Peyer's patch (tissue), 4 donors: ENCODE data around the gene PCDHGB5. TPM values are rescaled to one million over a fixed set of nuclear protein-coding genes. Genes with fewer than 3 reads are reported as not detected.
"Not testable (repeated sequence)": the region's sequence is repeated elsewhere in the genome, so short reads cannot be mapped to it uniquely, and the experiment has no call there.

Experiments used
- DNase-seq, 3 donors: peaks; one replicate each; pipeline ENCODE4 v3.0.0-alpha.2; 2017 to 2019
- H3K27ac ChIP-seq, 4 donors: fragments of 200-600 bp; sonication (generic); one replicate each; pipeline ENCODE4 v1.5.1; 2016 to 2019
- H3K27me3 ChIP-seq, 2 donors: fragments of 200-600 bp; sonication (generic); one replicate each; pipeline ENCODE4 v1.5.1; 2019
- H3K36me3 ChIP-seq, 3 donors: fragments of 200-600 bp; sonication (generic); one replicate each; pipeline ENCODE4 v1.5.1; 2016 to 2019
- H3K4me1 ChIP-seq, 4 donors: fragments of 200-600 bp; sonication (generic); one replicate each; pipeline ENCODE4 v1.5.1; 2016 to 2019
- H3K4me3 ChIP-seq, 4 donors: fragments of 200-600 bp; sonication (generic); 1 replicate in 3 of 4; 2 replicates in 1 of 4; pipeline ENCODE4 v1.5.1; 2016 to 2019; ENCODE audit warnings: mild to moderate bottlenecking in 1 of 4
- H3K9me3 ChIP-seq, 4 donors: fragments of 200-600 bp; sonication (generic); one replicate each; pipeline ENCODE4 v1.5.1; 2016 to 2019; ENCODE audit warnings: mild to moderate bottlenecking in 1 of 4
- POLR2A ChIP-seq, 2 donors: fragments of 450-650 bp; IDR thresholded peaks; one replicate each; pipeline ENCODE4 v1.5.1; 2017; ENCODE audit warnings: antibody characterized with exemption in 2 of 2, mild to moderate bottlenecking in 2 of 2, moderate library complexity in 2 of 2
- total RNA-seq, 4 donors: library from RNA; depleted of rRNA; stranded (reverse); fragments of >200 nt; gene quantifications; one replicate each; pipeline ENCODE4 v1.1.0, GENCODE V29; 2016
- TF ChIP-seq, protein P1 (sequence below), 6 experiments: fragments of 450-650 bp in 4 of 6; fragments of 200-600 bp in 2 of 6; sonication (generic) in 1 of 6; IDR thresholded peaks; one replicate each; pipeline ENCODE4 v1.5.1; 2017 to 2019; ENCODE audit warnings: antibody characterized with exemption in 6 of 6, mild to moderate bottlenecking in 3 of 6, moderate library complexity in 1 of 6

The PCDHGB5 gene
- total RNA-seq, 4 donors from 2014 or later, result 2.3 to 9.1 (median 2.9) TPM

DNA sequence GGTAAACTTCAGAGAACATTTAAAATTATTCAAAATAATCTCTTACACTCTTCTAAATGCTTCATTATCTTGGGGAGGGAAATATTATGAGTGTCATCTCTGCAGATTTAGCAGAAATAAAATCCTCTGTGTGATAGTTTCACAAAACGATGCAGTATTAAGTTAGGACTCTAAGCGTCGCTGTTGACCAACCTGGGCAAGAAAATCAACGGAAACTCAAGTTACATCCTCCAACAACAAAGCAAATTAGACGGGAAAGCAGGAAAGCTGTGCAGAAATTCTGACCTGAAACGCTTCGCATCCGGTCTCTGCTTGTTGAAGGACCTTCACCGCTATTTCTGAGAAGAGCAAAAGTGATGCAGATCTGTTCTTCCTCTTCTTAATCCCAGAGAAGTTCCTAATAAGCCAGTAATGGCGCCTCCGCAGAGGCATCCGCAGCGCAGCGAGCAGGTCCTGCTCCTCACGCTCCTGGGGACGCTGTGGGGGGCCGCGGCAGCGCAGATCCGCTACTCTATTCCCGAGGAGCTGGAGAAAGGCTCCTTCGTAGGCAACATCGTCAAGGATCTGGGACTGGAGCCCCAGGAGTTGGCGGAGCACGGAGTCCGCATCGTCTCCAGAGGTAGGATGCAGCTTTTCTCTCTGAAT is 24.0 kb upstream of the PCDHGB5 start, which contains the start of gene PCDHGA6:
Gene PCDHGA6, plus strand, starts transcription at position 219 of the 645 bp plus-strand sequence. Its CDS starts 193 bp downstream, at position 412.
- no peak within 1 kb of the TSS for H3K27ac ChIP-seq
- no peaks in the 10 kb centered on the region for H3K27me3 ChIP-seq
- H3K9me3 ChIP-seq, result peaks cover 0 to 70% (median 16%) of the 10 kb centered on the region in 4 donors
- TF ChIP-seq, protein P1, sequence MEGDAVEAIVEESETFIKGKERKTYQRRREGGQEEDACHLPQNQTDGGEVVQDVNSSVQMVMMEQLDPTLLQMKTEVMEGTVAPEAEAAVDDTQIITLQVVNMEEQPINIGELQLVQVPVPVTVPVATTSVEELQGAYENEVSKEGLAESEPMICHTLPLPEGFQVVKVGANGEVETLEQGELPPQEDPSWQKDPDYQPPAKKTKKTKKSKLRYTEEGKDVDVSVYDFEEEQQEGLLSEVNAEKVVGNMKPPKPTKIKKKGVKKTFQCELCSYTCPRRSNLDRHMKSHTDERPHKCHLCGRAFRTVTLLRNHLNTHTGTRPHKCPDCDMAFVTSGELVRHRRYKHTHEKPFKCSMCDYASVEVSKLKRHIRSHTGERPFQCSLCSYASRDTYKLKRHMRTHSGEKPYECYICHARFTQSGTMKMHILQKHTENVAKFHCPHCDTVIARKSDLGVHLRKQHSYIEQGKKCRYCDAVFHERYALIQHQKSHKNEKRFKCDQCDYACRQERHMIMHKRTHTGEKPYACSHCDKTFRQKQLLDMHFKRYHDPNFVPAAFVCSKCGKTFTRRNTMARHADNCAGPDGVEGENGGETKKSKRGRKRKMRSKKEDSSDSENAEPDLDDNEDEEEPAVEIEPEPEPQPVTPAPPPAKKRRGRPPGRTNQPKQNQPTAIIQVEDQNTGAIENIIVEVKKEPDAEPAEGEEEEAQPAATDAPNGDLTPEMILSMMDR (IDR thresholded peaks at IDR 0.05), result peak in 2 of 6 experiments; percentile 5 to 20
- no peak for TF ChIP-seq POLR2A (IDR thresholded peaks at IDR 0.05)
- no peaks in the 10 kb centered on the region for H3K4me1 ChIP-seq
- DNase-seq, result no peak
- no peaks in the 10 kb centered on the region for H3K36me3 ChIP-seq
- H3K4me3 ChIP-seq, result no peak within 1 kb of the TSS

DNA sequence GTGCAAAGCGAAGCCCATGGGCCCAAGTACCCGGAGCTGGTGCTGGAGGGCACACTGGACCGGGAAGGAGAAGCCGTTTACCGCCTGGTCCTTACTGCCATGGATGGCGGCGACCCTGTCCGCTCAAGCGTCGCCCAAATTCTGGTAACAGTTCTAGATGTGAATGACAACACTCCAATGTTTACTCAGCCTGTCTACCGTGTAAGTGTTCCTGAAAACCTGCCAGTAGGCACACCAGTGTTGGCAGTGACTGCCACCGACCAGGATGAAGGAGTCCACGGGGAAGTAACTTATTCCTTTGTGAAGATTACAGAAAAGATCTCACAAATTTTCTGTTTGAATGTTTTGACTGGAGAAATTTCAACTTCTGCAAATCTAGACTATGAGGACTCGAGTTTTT is 23.1 kb upstream of the PCDHGB5 start:
- Histone ChIP-seq H3K27me3 (no peaks in the 10 kb centered on the region), H3K4me1 (no peaks in the 10 kb centered on the region), H3K9me3 (peaks cover 0 to 68% (median 16%) of the 10 kb centered on the region in 4 donors), H3K4me3 (no peak overlapping the region), H3K36me3 (no peaks in the 10 kb centered on the region), H3K27ac (no peak overlapping the region)
- DNase-seq, result no peak
- TF ChIP-seq, protein P1 (IDR thresholded peaks at IDR 0.05), result no peak
- no peak for TF ChIP-seq POLR2A (IDR thresholded peaks at IDR 0.05)

DNA sequence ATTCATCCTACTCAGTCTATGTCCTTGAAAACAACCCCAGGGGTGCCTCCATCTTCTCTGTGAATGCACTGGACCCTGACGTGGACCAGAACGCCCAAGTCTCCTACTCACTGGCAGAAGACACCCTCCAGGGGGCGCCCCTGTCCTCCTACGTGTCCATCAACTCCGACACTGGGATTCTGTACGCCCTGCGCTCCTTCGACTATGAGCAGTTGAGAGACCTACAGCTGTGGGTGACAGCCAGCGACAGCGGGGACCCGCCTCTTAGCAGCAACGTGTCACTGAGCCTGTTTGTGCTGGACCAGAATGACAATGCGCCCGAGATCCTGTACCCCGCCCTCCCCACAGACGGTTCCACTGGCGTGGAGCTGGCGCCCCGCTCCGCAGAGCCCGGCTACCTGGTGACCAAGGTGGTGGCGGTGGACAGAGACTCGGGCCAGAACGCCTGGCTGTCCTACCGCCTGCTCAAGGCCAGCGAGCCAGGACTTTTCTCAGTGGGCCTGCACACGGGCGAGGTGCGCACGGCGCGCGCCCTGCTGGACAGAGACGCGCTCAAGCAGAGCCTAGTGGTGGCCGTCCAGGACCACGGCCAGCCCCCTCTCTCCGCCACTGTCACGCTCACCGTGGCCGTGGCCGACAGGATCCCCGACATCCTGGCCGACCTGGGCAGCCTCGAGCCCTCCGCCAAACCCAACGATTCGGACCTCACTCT is 22.1 kb upstream of the PCDHGB5 start:
- H3K36me3 ChIP-seq, H3K27me3 ChIP-seq, H3K4me3 ChIP-seq, H3K4me1 ChIP-seq, DNase-seq, H3K27ac ChIP-seq: not testable (repeated sequence)
- H3K9me3 ChIP-seq, result peaks cover 0 to 65% (median 16%) of the 10 kb centered on the region in 4 donors

DNA sequence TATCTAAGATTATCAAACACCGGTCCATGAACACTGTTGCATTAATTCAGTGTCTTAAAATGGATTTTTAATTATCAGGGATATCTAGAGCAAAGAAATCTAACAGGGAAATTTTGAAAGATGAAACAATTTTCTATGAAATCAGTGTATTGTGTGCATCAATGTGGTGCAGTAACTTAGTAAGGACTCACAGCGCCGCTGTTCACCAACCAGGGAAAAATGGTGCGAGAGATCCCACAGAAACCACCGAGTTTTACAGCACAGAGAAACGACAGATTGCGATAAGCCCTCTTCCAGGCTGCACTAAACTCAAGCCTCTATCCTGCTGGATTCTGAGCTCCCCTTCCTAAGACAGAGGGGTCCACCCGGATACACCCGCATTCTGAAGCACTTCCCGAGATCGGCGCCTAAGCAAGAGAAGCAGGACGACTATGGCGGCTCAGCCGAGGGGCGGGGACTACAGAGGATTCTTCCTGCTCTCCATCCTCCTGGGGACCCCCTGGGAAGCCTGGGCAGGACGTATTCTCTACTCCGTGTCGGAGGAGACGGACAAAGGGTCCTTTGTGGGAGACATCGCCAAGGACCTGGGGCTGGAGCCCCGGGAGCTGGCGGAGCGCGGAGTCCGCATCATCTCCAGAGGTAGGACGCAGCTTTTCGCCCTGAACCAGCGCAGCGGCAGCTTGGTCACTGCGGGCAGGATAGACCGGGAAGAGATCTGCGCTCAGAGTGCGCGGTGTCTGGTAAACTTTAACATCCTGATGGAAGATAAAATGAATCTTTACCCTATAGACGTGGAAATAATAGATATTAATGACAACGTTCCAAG is 15.1 kb upstream of the PCDHGB5 start, which contains the start of gene PCDHGA7:
Gene PCDHGA7, plus strand, starts transcription at position 274 of the 826 bp plus-strand sequence. Its CDS starts 158 bp downstream, at position 432.
- no peak for DNase-seq
- Histone ChIP-seq H3K4me3 (peak within 1 kb of the TSS in 2 of 4 donors; percentile 24 to 25), H3K9me3 (peaks cover 0 to 54% (median 4%) of the 10 kb centered on the region in 4 donors)

DNA sequence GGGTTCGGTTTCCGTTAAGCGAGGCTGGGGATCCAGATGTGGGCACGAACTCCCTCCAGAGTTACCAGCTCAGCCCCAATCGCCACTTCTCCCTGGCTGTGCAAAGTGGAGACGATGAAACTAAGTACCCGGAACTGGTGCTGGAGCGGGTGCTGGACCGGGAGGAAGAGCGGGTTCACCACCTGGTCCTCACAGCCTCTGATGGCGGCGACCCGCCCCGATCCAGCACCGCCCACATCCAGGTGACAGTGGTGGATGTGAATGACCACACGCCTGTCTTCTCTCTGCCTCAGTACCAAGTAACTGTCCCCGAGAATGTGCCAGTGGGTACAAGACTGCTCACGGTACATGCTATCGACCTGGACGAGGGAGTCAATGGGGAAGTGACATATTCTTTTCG is 14.4 kb upstream of the PCDHGB5 start:
- H3K27ac ChIP-seq, result no peak overlapping the region
- peaks cover 0 to 50% (median 4%) of the 10 kb centered on the region in 4 donors for H3K9me3 ChIP-seq
- TF ChIP-seq, protein P1 (IDR thresholded peaks at IDR 0.05), result no peak
- no peak for TF ChIP-seq POLR2A (IDR thresholded peaks at IDR 0.05)
- no peak for DNase-seq
- H3K4me1 ChIP-seq, result no peaks in the 10 kb centered on the region
- H3K36me3 ChIP-seq, result no peaks in the 10 kb centered on the region
- no peak overlapping the region for H3K4me3 ChIP-seq
- H3K27me3 ChIP-seq, result no peaks in the 10 kb centered on the region

More for the DNA sequence above, 15.1 kb upstream of the PCDHGB5 start, which contains the start of gene PCDHGA7:
- Histone ChIP-seq H3K4me1 (no peaks in the 10 kb centered on the region), H3K36me3 (no peaks in the 10 kb centered on the region), H3K27ac (no peak within 1 kb of the TSS), H3K27me3 (no peaks in the 10 kb centered on the region)
- TF ChIP-seq POLR2A (IDR thresholded peaks at IDR 0.05), result no peak
- TF ChIP-seq, protein P1 (IDR thresholded peaks at IDR 0.05), result no peak
